KBM-7 (cell line): ENCODE results near the gene RNF213.

Source experiments
- DNase-seq: peaks from one replicate; pipeline ENCODE4 v3.0.0-alpha.2; 2015
- in situ Hi-C: fragments of 300-500 bp; cut with MboI; formaldehyde crosslinking; loops from 2 replicates; pipeline ENCODE4 v1.14.3; 2020; ENCODE audit warnings: low sequenced_read_pairs, low pct_unique_long_range_greater_than_20kb, mixed read lengths

The RNF213 gene

DNA sequence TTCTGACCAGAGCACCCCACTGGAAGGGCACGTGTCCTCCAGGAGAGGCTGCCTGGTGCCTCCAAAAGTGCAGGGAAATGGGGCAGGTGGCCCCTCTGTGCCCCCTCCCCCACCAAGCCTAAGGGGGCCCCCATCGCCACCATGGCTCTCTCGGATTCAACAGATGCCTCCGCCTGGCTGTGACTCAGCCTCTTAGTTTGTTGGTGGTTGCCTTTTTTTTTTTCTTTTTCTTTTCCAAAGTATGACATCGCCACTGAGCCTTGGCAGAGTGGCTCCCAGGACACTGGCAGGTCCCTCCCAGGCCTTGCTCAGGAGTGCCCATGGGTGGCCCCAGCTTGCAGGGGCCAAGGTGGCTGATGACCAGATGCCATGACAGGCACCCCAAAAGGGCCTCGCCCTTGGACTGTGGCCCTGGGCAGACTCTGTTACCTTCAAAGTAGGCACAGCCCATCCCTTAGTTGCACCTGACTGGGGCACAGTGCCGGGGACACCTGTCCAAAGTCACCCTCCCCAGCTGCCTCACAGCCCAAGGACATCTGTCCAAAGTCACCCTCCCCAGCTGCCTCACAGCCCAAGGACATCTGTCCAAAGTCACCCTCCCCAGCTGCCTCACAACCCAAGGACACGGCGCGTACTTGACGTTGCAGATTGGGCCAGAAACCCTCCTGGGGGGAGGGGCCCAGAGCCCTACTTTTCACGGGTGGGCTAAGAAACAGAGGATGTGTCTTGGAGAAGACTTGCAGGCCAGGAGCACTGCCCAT is 186.2 kb downstream of the RNF213 start:
- in situ Hi-C loops: no loop called here
- DNase-seq: no peak

DNA sequence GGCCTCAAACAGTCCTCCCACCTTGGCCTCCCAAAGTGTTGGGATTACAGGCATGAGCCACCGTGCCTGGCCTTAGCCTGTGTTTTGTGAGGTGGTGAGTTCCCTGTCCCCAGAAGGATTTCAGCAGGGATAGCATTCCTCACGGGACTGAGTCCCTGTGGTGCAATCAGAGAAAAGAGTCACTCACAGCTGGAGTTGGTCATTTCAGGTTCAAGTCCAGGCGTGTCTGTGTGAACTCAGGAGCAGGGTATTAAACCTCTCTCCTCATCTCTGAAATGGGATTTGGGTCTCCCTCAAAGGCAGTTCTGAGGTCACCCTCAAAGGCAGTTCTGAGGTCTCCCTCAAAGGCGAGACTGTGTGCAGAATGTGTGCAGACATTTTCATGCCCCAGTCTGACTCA is 187.1 kb downstream of the RNF213 start:
- DNase-seq: no peak
- in situ Hi-C loops: no loop called here
